Body of pancreas (tissue), 4 donors: ENCODE results near the gene LRRC75A. TPM values are rescaled to one million over a fixed set of nuclear protein-coding genes. Genes with fewer than 3 reads are reported as not detected.

Experiments
- ATAC-seq: fragments of 150-250 bp; one replicate; pipeline ENCODE4 v1.9.1; 2016
- DNase-seq, 4 donors: peaks; one replicate each; pipeline ENCODE4 v3.0.0-alpha.2; 2019
- H3K27ac ChIP-seq, 4 donors: fragments of 200-600 bp; sonication (generic); 1 replicate in 3 of 4; 2 replicates in 1 of 4; pipeline versions ENCODE4 v1.5.1 to v1.6.1; 2016 to 2019; ENCODE audit warnings: mild to moderate bottlenecking in 1 of 4, mixed read lengths in 1 of 4, moderate library complexity in 1 of 4
- H3K27me3 ChIP-seq, 2 donors: fragments of 200-600 bp; sonication (generic); one replicate each; pipeline ENCODE4 v1.6.0; 2016; ENCODE audit warnings: mild to moderate bottlenecking in 1 of 2
- H3K36me3 ChIP-seq, 2 donors: fragments of 200-600 bp; sonication (generic); replicated peaks in 1 of 2; 2 replicates each; pipeline ENCODE4 v1.5.1; 2016; ENCODE audit warnings: low read depth in 2 of 2; ENCODE audit not compliant: insufficient read depth in 1 of 2
- H3K4me1 ChIP-seq: fragments of 200-600 bp; sonication (generic); one replicate; pipeline ENCODE4 v1.6.0; 2016
- H3K4me3 ChIP-seq, 2 donors: fragments of 200-600 bp; sonication (generic); 1 replicate in 1 of 2; 2 replicates in 1 of 2; pipeline ENCODE4 v1.5.1; 2016 to 2019
- H3K9me3 ChIP-seq, 3 donors: fragments of 200-600 bp; sonication (generic); 1 replicate in 2 of 3; 2 replicates in 1 of 3; pipeline ENCODE4 v1.5.1; 2016
- POLR2A ChIP-seq, 3 donors: fragments of 450-650 bp; IDR thresholded peaks; one replicate each; pipeline ENCODE4 v1.6.1; 2016; ENCODE audit warnings: antibody characterized with exemption in 3 of 3, mild to moderate bottlenecking in 2 of 3
- whole genome bisulfite sequencing, 2 donors: methylation state at CpG; one replicate each; pipeline ENCODE4 v1.1.5; 2017; 5-methylcytosine and 5-hydroxymethylcytosine counted together
- intact Hi-C: fragments of 100-400 bp; cut with DNase I; formaldehyde crosslinking; loops from one replicate; pipeline ENCODE4 v1.15.1; 2023
- total RNA-seq, 2 donors: library from RNA; depleted of rRNA; stranded (reverse); fragments of >200 nt; gene quantifications; one replicate each; pipeline ENCODE4 v1.1.0, GENCODE V29; 2016
- TF ChIP-seq, protein P1 (sequence below), 7 experiments: fragments of 450-650 bp in 4 of 7; fragments of 200-600 bp in 3 of 7; sonication (generic) in 3 of 7; IDR thresholded peaks; one replicate each; pipeline ENCODE4 v1.5.1; 2016 to 2019; ENCODE audit warnings: antibody characterized with exemption in 7 of 7

LRRC75A gene
- total RNA-seq, 2 donors from 2014 or later = 4.9 to 7.6 TPM

DNA sequence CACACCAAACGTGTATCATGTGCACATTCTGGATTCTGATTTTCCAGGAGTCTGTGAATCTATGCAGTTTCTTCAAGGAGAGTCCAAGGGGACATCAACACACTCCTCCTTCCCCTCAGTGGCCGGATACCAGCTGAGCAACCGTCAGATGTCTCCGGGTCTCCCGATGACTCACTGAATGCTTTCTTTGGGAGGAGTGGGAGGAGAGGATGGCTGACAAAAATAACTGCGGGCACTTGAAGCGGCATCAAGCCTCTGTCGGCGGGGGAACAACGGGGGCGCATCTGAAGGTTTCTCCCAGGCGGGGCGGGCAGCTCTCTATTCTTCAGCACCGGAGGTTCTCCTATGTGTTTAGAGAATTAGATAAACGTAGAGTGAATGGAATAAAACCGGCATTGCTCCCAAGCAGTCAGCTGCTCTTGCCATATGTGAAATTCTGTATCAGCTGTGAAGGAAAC lies 24.6 kb upstream of the LRRC75A start:
- ATAC-seq (no peak), DNase-seq (no peak)
- intact Hi-C loops = no loop called here
- H3K27ac ChIP-seq = no peak overlapping the region
- no peak for TF ChIP-seq POLR2A (IDR thresholded peaks at IDR 0.05)
- no peak overlapping the region for H3K4me3 ChIP-seq
- WGBS, 2 donors = 21 to 24% methylated on average over 16 of the region's 16 CpGs
- H3K4me1 ChIP-seq = peaks cover 6% of the 10 kb centered on the region
- no peaks in the 10 kb centered on the region for H3K36me3 ChIP-seq
- H3K27me3 ChIP-seq = no peaks in the 10 kb centered on the region
- no peaks in the 10 kb centered on the region for H3K9me3 ChIP-seq

DNA sequence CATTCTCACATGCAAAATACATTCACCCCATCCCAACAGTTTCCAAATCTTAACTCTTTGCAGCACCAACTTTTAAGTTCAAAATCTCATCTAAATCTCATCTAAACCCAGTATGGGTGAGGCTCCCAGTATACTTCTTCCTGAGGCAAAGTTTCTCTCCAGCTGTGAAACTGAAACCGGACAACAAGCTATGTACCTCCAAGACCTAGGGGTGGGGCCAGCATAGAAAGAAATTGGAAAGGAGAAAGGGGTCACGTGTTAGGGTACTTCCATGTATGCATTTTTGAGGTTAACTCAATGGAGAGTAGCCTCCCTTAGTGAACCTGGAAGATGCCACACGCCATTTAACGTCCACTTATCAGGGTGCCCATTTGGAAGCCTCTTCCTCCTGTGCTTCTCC lies 23.9 kb upstream of the LRRC75A start:
- ATAC-seq (no peak), DNase-seq (no peak)
- TF ChIP-seq, protein P1, sequence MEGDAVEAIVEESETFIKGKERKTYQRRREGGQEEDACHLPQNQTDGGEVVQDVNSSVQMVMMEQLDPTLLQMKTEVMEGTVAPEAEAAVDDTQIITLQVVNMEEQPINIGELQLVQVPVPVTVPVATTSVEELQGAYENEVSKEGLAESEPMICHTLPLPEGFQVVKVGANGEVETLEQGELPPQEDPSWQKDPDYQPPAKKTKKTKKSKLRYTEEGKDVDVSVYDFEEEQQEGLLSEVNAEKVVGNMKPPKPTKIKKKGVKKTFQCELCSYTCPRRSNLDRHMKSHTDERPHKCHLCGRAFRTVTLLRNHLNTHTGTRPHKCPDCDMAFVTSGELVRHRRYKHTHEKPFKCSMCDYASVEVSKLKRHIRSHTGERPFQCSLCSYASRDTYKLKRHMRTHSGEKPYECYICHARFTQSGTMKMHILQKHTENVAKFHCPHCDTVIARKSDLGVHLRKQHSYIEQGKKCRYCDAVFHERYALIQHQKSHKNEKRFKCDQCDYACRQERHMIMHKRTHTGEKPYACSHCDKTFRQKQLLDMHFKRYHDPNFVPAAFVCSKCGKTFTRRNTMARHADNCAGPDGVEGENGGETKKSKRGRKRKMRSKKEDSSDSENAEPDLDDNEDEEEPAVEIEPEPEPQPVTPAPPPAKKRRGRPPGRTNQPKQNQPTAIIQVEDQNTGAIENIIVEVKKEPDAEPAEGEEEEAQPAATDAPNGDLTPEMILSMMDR (IDR thresholded peaks at IDR 0.05) = no peak
- no peak for TF ChIP-seq POLR2A (IDR thresholded peaks at IDR 0.05)
- Histone ChIP-seq H3K9me3 (no peaks in the 10 kb centered on the region), H3K4me1 (peaks cover 2% of the 10 kb centered on the region), H3K27me3 (no peaks in the 10 kb centered on the region), H3K36me3 (no peaks in the 10 kb centered on the region), H3K4me3 (no peak overlapping the region), H3K27ac (no peak overlapping the region)
- intact Hi-C loops = no loop called here
- 68 to 71% methylated on average over 4 of the region's 4 CpGs for WGBS, 2 donors

DNA sequence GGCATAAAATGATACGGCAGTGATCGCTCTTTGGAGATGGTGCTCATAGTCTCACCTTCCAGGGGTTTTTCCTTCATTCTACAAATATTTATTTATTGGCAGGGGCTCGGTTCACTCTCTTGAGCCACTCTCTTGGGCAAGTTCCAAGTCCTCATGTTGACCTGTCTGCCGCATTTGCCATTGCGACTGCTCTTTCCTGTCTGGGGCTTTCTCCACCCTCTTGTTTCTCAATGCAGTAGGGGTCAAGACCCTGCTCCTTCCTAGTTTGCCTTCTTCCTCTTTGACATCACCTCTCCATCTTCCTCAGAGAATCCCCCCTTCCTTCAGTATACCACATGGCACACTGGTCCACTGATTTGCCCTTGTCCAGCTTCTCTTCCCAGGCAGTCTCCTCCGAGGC lies 21.9 kb upstream of the LRRC75A start:
- TF ChIP-seq, protein P1 (IDR thresholded peaks at IDR 0.05) = no peak
- TF ChIP-seq POLR2A (IDR thresholded peaks at IDR 0.05) = no peak
- no peaks in the 10 kb centered on the region for H3K4me1 ChIP-seq
- no peaks in the 10 kb centered on the region for H3K36me3 ChIP-seq
- H3K27me3 ChIP-seq = no peaks in the 10 kb centered on the region
- no peaks in the 10 kb centered on the region for H3K9me3 ChIP-seq
- WGBS, 2 donors = 72 to 75% methylated on average over 6 of the region's 6 CpGs
- DNase-seq (no peak), ATAC-seq (no peak)
- H3K27ac ChIP-seq = no peak overlapping the region
- intact Hi-C loops = no loop called here
- no peak overlapping the region for H3K4me3 ChIP-seq

DNA sequence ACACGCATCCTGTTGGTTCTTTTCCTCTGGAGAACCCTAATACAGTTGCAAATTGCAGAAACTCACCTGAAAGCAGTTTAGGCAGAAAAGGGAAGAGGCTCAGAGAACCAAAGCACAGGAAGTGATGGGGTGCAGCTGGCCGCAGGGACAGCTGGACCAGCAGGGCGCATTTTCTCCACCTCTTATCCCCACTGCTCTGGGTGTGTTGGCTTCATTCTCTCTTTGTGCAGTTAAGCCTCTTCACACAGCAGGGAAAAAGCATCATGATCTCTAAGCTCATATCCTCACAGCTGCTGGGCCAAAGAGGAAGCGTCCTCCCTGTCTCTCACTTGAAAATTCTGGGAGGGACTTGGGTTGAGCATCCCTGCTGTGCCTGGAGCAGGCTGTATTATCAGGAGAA lies 20.0 kb upstream of the LRRC75A start:
- intact Hi-C loops = no loop called here
- Histone ChIP-seq H3K27me3 (no peaks in the 10 kb centered on the region), H3K4me3 (no peak overlapping the region), H3K9me3 (no peaks in the 10 kb centered on the region), H3K4me1 (no peaks in the 10 kb centered on the region), H3K36me3 (no peaks in the 10 kb centered on the region), H3K27ac (no peak overlapping the region)
- TF ChIP-seq, protein P1 (IDR thresholded peaks at IDR 0.05) = no peak
- no peak for TF ChIP-seq POLR2A (IDR thresholded peaks at IDR 0.05)
- ATAC-seq = no peak
- WGBS, 2 donors = 63 to 64% methylated on average over 4 of the region's 4 CpGs
- DNase-seq = no peak

DNA sequence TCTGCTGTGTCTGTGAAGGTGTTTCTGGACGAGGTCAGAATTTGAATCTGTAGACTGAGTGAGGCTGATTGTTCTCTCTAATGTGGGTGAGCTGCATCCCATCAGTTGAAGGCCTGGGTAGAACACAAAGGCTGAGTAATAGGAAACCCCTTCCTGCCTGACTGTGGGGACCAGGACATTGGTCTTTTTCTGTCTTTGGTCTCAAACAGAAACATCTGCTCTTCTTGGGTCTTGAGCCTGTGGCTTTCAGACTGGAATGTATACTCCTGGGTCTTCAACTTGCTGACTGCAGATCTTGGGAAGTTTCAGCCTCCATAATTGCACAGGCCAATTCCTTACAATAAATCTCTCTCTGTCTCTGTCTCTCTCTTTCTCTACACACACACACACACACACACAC lies 19.6 kb upstream of the LRRC75A start:
- H3K27me3 ChIP-seq = no peaks in the 10 kb centered on the region
- H3K9me3 ChIP-seq = no peaks in the 10 kb centered on the region
- H3K4me3 ChIP-seq = no peak overlapping the region
- no peaks in the 10 kb centered on the region for H3K4me1 ChIP-seq
- TF ChIP-seq POLR2A (IDR thresholded peaks at IDR 0.05) = no peak
- TF ChIP-seq, protein P1 (IDR thresholded peaks at IDR 0.05) = no peak
- DNase-seq (no peak), ATAC-seq (no peak)
- H3K27ac ChIP-seq = no peak overlapping the region
- H3K36me3 ChIP-seq = no peaks in the 10 kb centered on the region
- intact Hi-C loops = no loop called here
- WGBS, 2 donors = 57 to 64% methylated on average over 1 of the region's 1 CpG
